Astrocyte (in vitro differentiated cells and primary cell): ENCODE data around the gene FBLIM1. TPM values are rescaled to one million over a fixed set of nuclear protein-coding genes. Genes with fewer than 3 reads are reported as not detected.

Experiments
- DNase-seq: peaks from one replicate; pipeline ENCODE4 v3.0.0-alpha.2; 2010; ENCODE audit warnings: low read depth
- FAIRE-seq: peaks from 2 replicates; lab custom pipeline; 2011; peaks lifted over from hg19 to GRCh38; lab: Jason Lieb, UNC
- H2AFZ ChIP-seq: 2 replicates; pipeline ENCODE4 v1.6.0; 2012; ENCODE audit warnings: low read depth, low read length, inconsistent platforms
- H3K27ac ChIP-seq: 2 replicates; pipeline ENCODE4 v1.5.1; 2011; ENCODE audit warnings: low read depth, low read length, inconsistent platforms
- H3K27me3 ChIP-seq: 2 replicates; pipeline ENCODE4 v1.6.0; 2011; ENCODE audit warnings: low read length, inconsistent platforms; ENCODE audit not compliant: insufficient read depth
- H3K36me3 ChIP-seq: 2 replicates; pipeline ENCODE4 v1.5.1; 2011; ENCODE audit warnings: low read length, inconsistent platforms; ENCODE audit not compliant: insufficient read depth
- H3K4me1 ChIP-seq: 2 replicates; pipeline ENCODE4 v1.5.1; 2011; ENCODE audit warnings: low read length, inconsistent platforms; ENCODE audit not compliant: insufficient read depth
- H3K4me2 ChIP-seq: 2 replicates; pipeline ENCODE4 v1.6.0; 2012; ENCODE audit warnings: low read length, inconsistent platforms
- H3K4me3 ChIP-seq: 2 replicates; pipeline ENCODE4 v1.5.1; 2011; ENCODE audit warnings: low read depth, mild to moderate bottlenecking, low read length, inconsistent platforms; ENCODE audit not compliant: insufficient read depth
- H3K79me2 ChIP-seq: 2 replicates; pipeline ENCODE4 v1.6.0; 2012; ENCODE audit warnings: mild to moderate bottlenecking, low read length, inconsistent platforms; ENCODE audit not compliant: insufficient read depth
- H3K9ac ChIP-seq: 2 replicates; pipeline ENCODE4 v1.6.0; 2012; ENCODE audit warnings: mild to moderate bottlenecking, low read length, inconsistent platforms
- H3K9me3 ChIP-seq: 2 replicates; pipeline ENCODE4 v1.5.1; 2012; ENCODE audit warnings: low read depth, mild to moderate bottlenecking, low read length, inconsistent platforms; ENCODE audit not compliant: insufficient read depth
- H4K20me1 ChIP-seq: 2 replicates; pipeline ENCODE4 v1.6.0; 2012; ENCODE audit warnings: low read length, inconsistent platforms; ENCODE audit not compliant: insufficient read depth
- H3K27ac Mint-ChIP-seq: one replicate; pipeline ENCODE4 v1.8.0; 2021; ENCODE audit warnings: mild to moderate bottlenecking, mixed read lengths; ENCODE audit not compliant: unreplicated experiment
- H3K27me3 Mint-ChIP-seq: one replicate; pipeline ENCODE4 v1.8.0; 2021; ENCODE audit warnings: low read depth, mixed read lengths; ENCODE audit not compliant: unreplicated experiment
- H3K36me3 Mint-ChIP-seq: one replicate; pipeline ENCODE4 v1.8.0; 2021; ENCODE audit warnings: low read depth, mixed read lengths; ENCODE audit not compliant: unreplicated experiment
- H3K4me1 Mint-ChIP-seq: one replicate; pipeline ENCODE4 v1.8.0; 2021; ENCODE audit warnings: low read depth, mixed read lengths; ENCODE audit not compliant: unreplicated experiment
- H3K4me3 Mint-ChIP-seq: one replicate; pipeline ENCODE4 v1.8.0; 2021; ENCODE audit warnings: mild to moderate bottlenecking, moderate library complexity, mixed read lengths; ENCODE audit not compliant: unreplicated experiment
- H3K9me3 Mint-ChIP-seq: one replicate; pipeline ENCODE4 v1.8.0; 2021; ENCODE audit warnings: mild to moderate bottlenecking, mixed read lengths; ENCODE audit not compliant: unreplicated experiment
- CTCF ChIP-seq: IDR thresholded peaks from 2 replicates; pipeline ENCODE4 v1.5.1; 2011; ENCODE audit warnings: low read depth, mild to moderate bottlenecking, inconsistent platforms, low read length, moderate library complexity; ENCODE audit not compliant: insufficient read depth
- EZH2 ChIP-seq: IDR thresholded peaks from 2 replicates; pipeline ENCODE4 v1.6.1; 2012; ENCODE audit warnings: mild to moderate bottlenecking, low read length, inconsistent platforms; ENCODE audit not compliant: insufficient read depth
- total RNA-seq: library from RNA; stranded (reverse); gene quantifications from 2 replicates; pipeline ENCODE4 v1.2.1, GENCODE V29; 2021

Gene FBLIM1
- total RNA-seq, 1 donor from 2014 or later: 179 TPM

- Histone ChIP-seq H3K27me3 (no peaks in the 10 kb centered on the region), H3K27ac (no peak overlapping the region), H3K9me3 (no peaks in the 10 kb centered on the region), H3K9ac (no peak overlapping the region), H3K79me2 (no peaks in the 10 kb centered on the region), H4K20me1 (peaks cover 3% of the 10 kb centered on the region), H3K36me3 (no peaks in the 10 kb centered on the region), H2AFZ (no peak overlapping the region), H3K4me2 (no peak overlapping the region), H3K4me3 (no peak overlapping the region), H3K4me1 (no peaks in the 10 kb centered on the region)
- H3K27ac Mint-ChIP-seq: peak overlapping the region; percentile 34
- H3K9me3 Mint-ChIP-seq: no peaks in the 10 kb centered on the region
- no peak overlapping the region for H3K4me3 Mint-ChIP-seq
- FAIRE-seq (no peak), DNase-seq (no peak)
- no peaks in the 10 kb centered on the region for H3K27me3 Mint-ChIP-seq
- no peak for TF ChIP-seq EZH2
- no peak for TF ChIP-seq CTCF
- peaks cover 1% of the 10 kb centered on the region for H3K4me1 Mint-ChIP-seq
- peaks cover 23% of the 10 kb centered on the region for H3K36me3 Mint-ChIP-seq
These were observed 31.2 kb upstream of the FBLIM1 start for GRCh38 chr1:15727424-15727823.

GRCh38 chr1:15727866-15728534 is 30.6 kb upstream of the FBLIM1 start:
- DNase-seq: no peak
- Histone ChIP-seq H3K9me3 (no peaks in the 10 kb centered on the region), H4K20me1 (peaks cover 3% of the 10 kb centered on the region), H3K36me3 (no peaks in the 10 kb centered on the region), H3K4me2 (no peak overlapping the region), H3K79me2 (no peaks in the 10 kb centered on the region), H3K27me3 (no peaks in the 10 kb centered on the region), H2AFZ (no peak overlapping the region), H3K4me1 (no peaks in the 10 kb centered on the region), H3K9ac (no peak overlapping the region), H3K27ac (no peak overlapping the region), H3K4me3 (no peak overlapping the region)
- Mint-ChIP-seq H3K4me3 (no peak overlapping the region), H3K4me1 (peaks cover 1% of the 10 kb centered on the region), H3K36me3 (peaks cover 22% of the 10 kb centered on the region), H3K27me3 (no peaks in the 10 kb centered on the region), H3K27ac (no peak overlapping the region), H3K9me3 (no peaks in the 10 kb centered on the region)
- TF ChIP-seq CTCF (no peak), EZH2 (no peak)
- FAIRE-seq: no peak

- H3K4me1 ChIP-seq: no peaks in the 10 kb centered on the region
- H3K9me3 ChIP-seq: no peaks in the 10 kb centered on the region
- H3K4me3 Mint-ChIP-seq: no peak overlapping the region
- TF ChIP-seq EZH2: no peak
- no peak for TF ChIP-seq CTCF
- no peak overlapping the region for H3K9ac ChIP-seq
- H3K79me2 ChIP-seq: no peaks in the 10 kb centered on the region
- no peaks in the 10 kb centered on the region for H3K36me3 ChIP-seq
- H2AFZ ChIP-seq: no peak overlapping the region
- peaks cover 1% of the 10 kb centered on the region for H3K4me1 Mint-ChIP-seq
- no peaks in the 10 kb centered on the region for H3K27me3 Mint-ChIP-seq
- H3K4me3 ChIP-seq: no peak overlapping the region
- FAIRE-seq (no peak), DNase-seq (no peak)
- H3K4me2 ChIP-seq: no peak overlapping the region
- no peaks in the 10 kb centered on the region for H3K9me3 Mint-ChIP-seq
- H3K27ac Mint-ChIP-seq: no peak overlapping the region
- no peaks in the 10 kb centered on the region for H3K27me3 ChIP-seq
- peaks cover 23% of the 10 kb centered on the region for H3K36me3 Mint-ChIP-seq
- H3K27ac ChIP-seq: no peak overlapping the region
- peaks cover 3% of the 10 kb centered on the region for H4K20me1 ChIP-seq
These were observed 29.5 kb upstream of the FBLIM1 start for GRCh38 chr1:15728937-15729657.
